Stimulated activated CD4-positive, alpha-beta T cell treated with anti-CD3 and anti-CD28 coated beads, Interleukin-4, amount 100 ng/mL, for 4 hours (primary cell): ENCODE measurements around the gene LTBP4.
"Not testable (repeated sequence)": the region's sequence is repeated elsewhere in the genome, so short reads cannot be mapped to it uniquely, and the experiment has no call there.

Experiments
- DNase-seq, 2 experiments: peaks; one replicate each; pipeline ENCODE4 v3.0.0-alpha.2; 2020

The LTBP4 gene

DNA sequence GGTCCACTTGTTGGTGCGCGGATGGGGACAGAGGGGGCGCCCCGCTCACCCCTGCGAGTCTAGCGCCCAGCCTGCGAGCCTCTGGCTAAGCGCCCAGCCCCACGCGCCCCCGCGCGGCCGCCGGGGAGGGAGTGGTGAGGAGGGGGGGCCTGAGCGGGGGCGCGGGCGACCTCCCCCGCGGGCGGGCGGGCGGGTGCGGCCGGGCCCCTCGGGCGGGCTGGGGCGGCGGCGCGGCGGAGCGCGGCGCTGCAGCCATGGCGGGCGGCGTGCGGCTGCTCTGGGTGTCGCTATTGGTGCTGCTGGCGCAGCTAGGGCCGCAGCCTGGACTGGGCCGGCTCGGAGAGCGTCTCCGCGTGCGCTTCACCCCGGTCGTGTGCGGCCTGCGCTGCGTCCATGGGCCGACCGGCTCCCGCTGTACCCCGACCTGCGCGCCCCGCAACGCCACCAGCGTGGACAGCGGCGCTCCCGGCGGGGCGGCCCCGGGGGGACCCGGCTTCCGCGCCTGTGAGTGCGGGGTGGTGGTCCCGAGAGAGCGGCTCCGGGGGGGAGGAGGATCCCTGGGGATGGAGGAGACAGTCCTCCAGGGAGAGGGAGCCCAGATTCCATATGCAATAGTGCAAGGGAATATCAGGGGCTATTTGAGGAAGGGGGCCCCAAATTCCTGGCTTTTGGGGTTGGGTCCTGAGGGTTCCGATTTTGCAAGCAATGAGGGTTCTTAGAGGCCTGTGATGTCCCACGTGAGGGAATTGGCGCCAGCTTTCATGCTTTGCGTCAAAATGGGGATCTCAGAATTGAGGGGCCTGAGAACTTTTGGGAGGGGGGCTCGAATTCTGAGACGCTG is at the start of gene LTBP4:
LTBP4 (plus strand) TSS at position 236 of the 841 bp plus-strand sequence; CDS start at position 255, 19 bp downstream.
- peak; percentile 37 to 43 for DNase-seq

DNA sequence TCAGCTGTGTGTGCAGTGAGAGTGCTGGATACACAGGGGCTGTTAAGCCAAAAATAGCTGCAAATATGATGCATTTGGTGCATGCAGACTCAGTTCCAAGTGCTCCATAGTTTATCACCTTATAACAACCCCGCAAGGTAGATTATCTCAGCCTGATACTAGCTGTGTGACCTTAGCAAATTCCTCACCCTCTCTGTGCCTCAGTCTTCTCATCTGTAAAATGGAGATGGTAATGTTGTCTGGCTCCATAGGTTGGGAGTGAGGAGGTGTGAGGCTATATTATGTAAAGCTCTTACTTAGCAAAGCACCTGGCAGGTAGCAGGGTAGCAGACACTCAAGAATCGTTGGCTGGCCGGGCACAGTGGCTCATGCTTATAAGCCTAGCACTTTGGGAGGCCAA is 48.3 kb upstream of the LTBP4 start:
- no peak for DNase-seq

GRCh38 chr19:40553885-40554857 is 47.0 kb upstream of the LTBP4 start:
- no peak for DNase-seq

DNA sequence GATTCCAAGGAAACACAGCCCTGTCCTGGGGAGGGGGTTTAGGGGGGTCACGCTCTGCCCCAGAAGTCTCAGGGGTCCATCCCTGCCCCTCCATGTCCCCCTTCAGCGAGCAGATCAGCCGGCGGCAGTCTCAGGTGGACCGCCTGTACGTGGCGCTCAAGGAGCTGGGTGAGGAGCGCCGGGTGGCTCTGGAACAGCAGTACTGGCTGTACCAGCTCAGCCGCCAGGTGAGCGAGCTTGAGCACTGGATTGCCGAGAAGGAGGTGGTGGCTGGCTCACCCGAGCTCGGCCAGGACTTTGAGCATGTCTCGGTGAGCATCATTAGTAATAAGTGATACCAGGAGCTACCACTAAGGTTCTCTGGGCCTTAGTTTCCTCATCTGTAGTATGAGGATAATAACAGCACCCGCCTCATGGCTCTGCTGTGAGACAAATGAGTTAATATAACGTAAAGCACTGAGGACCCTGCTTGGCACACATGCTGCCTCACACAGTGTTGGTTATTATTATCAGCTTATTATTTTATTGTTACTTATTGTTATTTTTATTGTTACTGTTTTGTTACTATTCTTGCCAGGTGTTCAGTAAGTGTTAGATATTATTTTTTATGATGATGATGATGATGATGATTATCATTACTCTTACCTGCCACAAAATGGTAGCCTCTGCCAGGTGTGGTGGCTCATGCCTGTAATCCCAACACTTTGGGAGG is 45.0 kb upstream of the LTBP4 start:
- DNase-seq, result no peak

- DNase-seq, result no peak
These were observed 44.1 kb upstream of the LTBP4 start for GRCh38 chr19:40556953-40557530.

- no peak for DNase-seq
These were observed 41.8 kb upstream of the LTBP4 start for GRCh38 chr19:40559394-40559793.

DNA sequence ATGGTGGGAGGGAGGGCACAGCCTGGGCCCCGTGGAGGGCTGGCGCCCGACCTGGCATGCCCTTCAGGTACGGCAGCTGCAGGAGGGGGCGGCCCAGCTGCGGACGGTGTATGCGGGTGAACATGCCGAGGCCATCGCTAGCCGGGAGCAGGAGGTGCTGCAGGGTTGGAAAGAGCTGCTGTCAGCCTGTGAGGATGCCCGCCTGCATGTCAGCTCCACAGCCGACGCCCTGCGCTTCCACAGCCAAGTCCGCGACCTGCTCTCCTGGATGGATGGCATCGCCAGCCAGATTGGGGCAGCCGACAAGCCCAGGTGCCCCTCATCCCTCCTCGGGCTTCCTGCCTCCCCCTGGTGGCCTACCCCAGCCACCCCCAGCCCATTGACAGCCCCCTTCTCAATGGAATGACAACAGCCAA is 41.1 kb upstream of the LTBP4 start:
- DNase-seq, result no peak

DNA sequence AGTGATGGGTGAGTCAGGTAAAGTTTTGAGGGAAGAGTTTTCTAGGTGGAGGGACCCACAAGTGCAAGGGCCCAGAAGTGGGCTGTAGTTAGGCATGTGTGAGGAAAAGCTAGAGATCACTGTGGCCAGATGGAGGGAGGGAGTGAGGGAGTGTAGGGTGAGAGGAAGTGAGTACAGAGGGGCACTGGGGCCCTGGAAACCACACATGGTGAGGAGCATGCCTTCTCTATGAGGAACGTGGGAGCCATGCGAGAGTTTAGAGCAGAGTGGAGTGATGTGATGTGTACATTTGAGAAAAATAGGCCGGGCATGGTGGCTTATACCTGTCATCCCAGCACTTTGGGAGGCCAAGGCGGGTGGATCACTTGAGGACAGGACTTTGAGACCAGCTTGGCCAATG is 39.2 kb upstream of the LTBP4 start:
- no peak for DNase-seq

- not testable (repeated sequence) for DNase-seq
These were observed 36.6 kb upstream of the LTBP4 start for GRCh38 chr19:40564535-40564934.

GRCh38 chr19:40565355-40565754 is 35.8 kb upstream of the LTBP4 start:
- no peak for DNase-seq

GRCh38 chr19:40565910-40566495 is 35.2 kb upstream of the LTBP4 start:
- no peak for DNase-seq

GRCh38 chr19:40567040-40567749 is 34.0 kb upstream of the LTBP4 start:
- DNase-seq, result no peak

DNA sequence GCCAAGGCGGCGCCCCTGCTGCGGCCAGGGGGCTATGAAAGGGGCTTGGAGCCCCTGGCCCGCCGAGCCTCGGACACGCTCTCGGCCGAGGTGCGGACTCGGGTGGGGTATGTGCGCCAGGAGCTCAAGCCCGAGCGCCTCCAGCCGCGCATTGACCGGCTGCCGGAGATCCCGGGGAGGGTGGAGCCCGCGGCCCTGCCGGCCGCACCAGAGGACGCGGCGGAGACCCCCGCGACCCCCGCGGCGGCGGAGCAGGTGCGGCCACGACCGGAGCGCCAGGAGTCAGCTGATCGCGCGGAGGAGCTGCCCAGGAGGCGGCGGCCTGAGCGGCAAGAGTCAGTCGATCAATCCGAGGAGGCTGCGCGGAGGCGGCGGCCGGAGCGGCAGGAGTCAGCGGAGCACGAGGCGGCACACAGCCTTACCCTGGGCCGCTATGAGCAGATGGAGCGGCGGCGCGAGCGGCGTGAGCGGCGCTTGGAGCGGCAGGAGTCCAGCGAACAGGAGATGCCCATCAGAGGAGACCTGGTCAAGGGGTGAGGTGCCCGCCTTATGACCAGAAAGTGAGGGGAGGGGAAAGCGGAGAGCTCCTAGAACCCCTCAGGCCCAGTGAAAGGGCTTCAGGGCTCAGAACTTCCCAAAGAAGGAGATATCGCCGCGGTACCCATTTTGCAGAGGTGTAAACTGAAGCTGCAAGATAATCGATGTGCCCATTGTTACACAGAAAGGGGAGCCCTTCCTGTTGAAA is 33.2 kb upstream of the LTBP4 start:
- no peak for DNase-seq

DNA sequence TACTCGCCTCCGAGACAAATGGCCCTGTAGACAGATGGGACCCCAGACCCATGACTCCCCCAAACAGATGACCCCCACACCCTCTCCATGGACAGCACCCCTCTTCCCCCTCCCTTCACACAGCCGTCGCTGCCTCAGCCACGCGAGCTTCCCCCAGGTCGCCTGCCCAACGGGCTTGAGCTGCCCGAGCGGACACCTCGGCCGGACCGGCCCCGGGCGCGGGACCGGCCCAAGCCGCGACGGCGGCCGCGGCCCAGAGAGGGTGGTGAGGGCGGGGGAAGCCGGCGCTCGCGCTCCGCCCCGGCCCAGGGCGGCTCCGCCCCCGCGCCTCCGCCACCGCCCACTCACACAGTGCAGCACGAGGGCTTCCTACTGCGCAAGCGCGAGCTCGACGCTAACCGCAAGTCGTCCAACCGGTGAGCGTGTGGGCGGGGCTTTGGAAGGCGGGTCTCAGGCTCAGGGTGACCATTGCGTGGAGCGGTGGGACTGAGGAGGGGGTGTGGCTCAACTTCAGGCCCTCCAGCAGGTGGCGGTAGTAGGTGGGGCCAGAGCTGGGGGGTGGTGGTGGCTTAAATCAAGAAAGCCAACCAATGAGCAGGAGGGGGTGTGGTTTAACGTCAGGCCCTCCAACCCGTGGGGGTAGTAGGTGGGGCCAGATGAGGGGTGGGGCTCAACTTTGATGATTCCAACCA is 30.7 kb upstream of the LTBP4 start:
- DNase-seq, result peak; percentile 92 to 94

DNA sequence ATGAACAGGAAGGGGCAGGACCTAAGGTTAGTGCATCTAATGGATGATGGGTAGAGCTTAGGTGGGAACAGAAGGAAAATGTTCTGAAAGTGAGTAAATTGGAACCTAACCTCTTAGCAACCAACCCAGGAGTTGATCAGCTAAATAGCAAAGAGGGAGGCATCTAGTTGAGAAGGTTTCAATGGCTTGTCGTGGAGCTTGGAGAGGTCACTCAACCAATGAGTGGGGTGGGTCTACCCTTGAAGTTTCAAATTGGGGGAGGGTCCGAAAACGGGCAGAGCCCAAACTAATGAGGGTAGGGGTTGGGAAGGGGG is 30.2 kb upstream of the LTBP4 start:
- DNase-seq, result no peak

- no peak for DNase-seq
These were observed 29.2 kb upstream of the LTBP4 start for GRCh38 chr19:40571831-40572495.

GRCh38 chr19:40575326-40575725 is 25.8 kb upstream of the LTBP4 start:
- DNase-seq, result no peak

GRCh38 chr19:40576151-40576584 is 25.0 kb upstream of the LTBP4 start:
- DNase-seq, result peak in 1 of 2 experiments; percentile 14

DNA sequence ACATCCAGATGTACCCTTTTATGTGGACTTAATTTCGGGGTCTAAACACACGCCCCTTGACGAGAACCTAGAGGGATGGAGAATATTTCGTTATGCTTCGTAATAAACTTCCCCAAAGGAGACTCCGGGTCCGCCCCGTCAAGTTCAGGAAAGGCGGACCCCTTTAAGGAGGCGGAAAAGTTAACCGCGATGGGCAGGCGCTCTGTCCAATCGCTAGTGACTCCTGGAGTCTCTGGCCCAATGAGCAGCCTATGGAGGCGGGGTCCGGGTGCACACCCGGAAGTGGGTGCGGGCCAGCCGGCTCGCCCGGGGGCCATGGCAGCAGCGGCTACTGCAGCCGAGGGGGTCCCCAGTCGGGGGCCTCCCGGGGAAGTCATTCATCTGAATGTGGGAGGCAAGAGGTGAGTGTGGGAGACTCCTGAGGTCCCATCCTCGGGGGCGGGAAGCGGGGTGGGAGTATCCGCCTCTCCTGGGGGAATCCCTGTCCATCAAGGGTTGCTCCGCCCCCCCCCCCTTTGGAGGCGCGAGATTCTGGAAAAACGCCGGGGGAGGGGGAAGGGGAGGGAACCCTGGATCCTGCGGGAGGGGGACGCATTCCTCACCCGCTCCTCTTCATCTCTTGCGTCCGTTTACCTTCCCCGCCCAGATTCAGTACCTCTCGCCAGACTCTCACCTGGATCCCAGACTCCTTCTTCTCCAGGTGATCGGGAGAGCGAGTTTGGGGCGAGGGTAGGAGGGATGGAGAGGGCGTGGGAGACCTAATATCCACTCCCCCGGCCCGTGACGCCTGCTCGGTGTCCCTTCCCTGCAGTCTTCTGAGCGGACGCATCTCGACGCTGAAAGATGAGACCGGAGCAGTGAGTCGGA is 24.4 kb upstream of the LTBP4 start, which contains the start of gene SHKBP1:
SHKBP1 (plus strand) TSS at position 289 of the 867 bp plus-strand sequence; CDS start at position 316, 27 bp downstream.
- DNase-seq, result peak; percentile 89 to 91
